Caco-2 (cell line): ENCODE results near the gene OMA1. TPM values are rescaled to one million over a fixed set of nuclear protein-coding genes. Genes with fewer than 3 reads are reported as not detected.
"Not testable (repeated sequence)": the region's sequence is repeated elsewhere in the genome, so short reads cannot be mapped to it uniquely, and the experiment has no call there.

Experiments
- BruUV-seq: library from RNA; stranded (reverse); fragments of 400-500 nt; replicated peaks from 2 replicates; lab custom pipeline; 2021; lab: Mats Ljungman, UMichigan
- CTCF ChIA-PET: fragments of 300-600 bp; sonication (Branson Sonifier 250); formaldehyde crosslinking; loops from one replicate; lab custom pipeline; 2022; ENCODE audit warnings: antibody characterized with exemption; lab: Charles Lee
- POLR2A ChIA-PET: fragments of 300-600 bp; sonication (Branson Sonifier 250); formaldehyde crosslinking; loops from one replicate; lab custom pipeline; 2022; ENCODE audit warnings: antibody characterized with exemption; lab: Charles Lee
- DNase-seq, 2 experiments: peaks; one replicate each; pipeline versions ENCODE4 v3.0.0 to v3.0.0-alpha.2; 2020 to 2022
- H3K27me3 ChIP-seq: replicated peaks from 2 replicates; pipeline ENCODE4 v1.6.0; 2011; ENCODE audit warnings: low read length; ENCODE audit not compliant: control insufficient read depth, insufficient read depth
- H3K36me3 ChIP-seq: 2 replicates; pipeline ENCODE4 v1.5.1; 2011; ENCODE audit warnings: low read length; ENCODE audit not compliant: control insufficient read depth, insufficient read depth
- H3K4me1 ChIP-seq: fragments of 250-450 bp; sonication (Bioruptor Pico); 2 replicates; pipeline ENCODE4 v1.5.1; 2020; ENCODE audit warnings: mild to moderate bottlenecking
- H3K4me3 ChIP-seq: 2 replicates; pipeline ENCODE4 v1.5.1; 2011; ENCODE audit warnings: low read depth, mild to moderate bottlenecking, control low read depth, low read length
- H3K9me3 ChIP-seq: fragments of 250-450 bp; sonication (Bioruptor Pico); 2 replicates; pipeline ENCODE4 v1.5.1; 2020; ENCODE audit warnings: mild to moderate bottlenecking, moderate library complexity
- H3K27ac Mint-ChIP-seq: one replicate; pipeline ENCODE4 v1.8.0; 2022; ENCODE audit warnings: mixed read lengths; ENCODE audit not compliant: unreplicated experiment
- H3K27me3 Mint-ChIP-seq: one replicate; pipeline ENCODE4 v1.8.0; 2022; ENCODE audit warnings: mixed read lengths; ENCODE audit not compliant: insufficient read depth, unreplicated experiment
- H3K36me3 Mint-ChIP-seq: one replicate; pipeline ENCODE4 v1.8.0; 2022; ENCODE audit warnings: mild to moderate bottlenecking, mixed read lengths; ENCODE audit not compliant: insufficient read depth, unreplicated experiment
- H3K4me1 Mint-ChIP-seq: one replicate; pipeline ENCODE4 v1.8.0; 2022; ENCODE audit warnings: low read depth, mixed read lengths; ENCODE audit not compliant: unreplicated experiment
- H3K4me3 Mint-ChIP-seq: one replicate; pipeline ENCODE4 v1.8.0; 2022; ENCODE audit warnings: mild to moderate bottlenecking, moderate library complexity, mixed read lengths; ENCODE audit not compliant: unreplicated experiment
- H3K9me3 Mint-ChIP-seq: one replicate; pipeline ENCODE4 v1.8.0; 2022; ENCODE audit warnings: mixed read lengths; ENCODE audit not compliant: unreplicated experiment
- CTCF ChIP-seq, 2 experiments: fragments of 200-600 bp in 1 of 2; IDR thresholded peaks; 1 replicate in 1 of 2; 2 replicates in 1 of 2; pipeline versions ENCODE4 v1.5.1 to v1.8.0; 2011 to 2022; ENCODE audit warnings: antibody characterized with exemption in 1 of 2, control low read depth in 1 of 2, inconsistent platforms in 1 of 2, low read depth in 1 of 2, low read length in 1 of 2, mild to moderate bottlenecking in 1 of 2, moderate library complexity in 1 of 2; ENCODE audit not compliant: insufficient read depth in 1 of 2, severe bottlenecking in 1 of 2, unreplicated experiment in 1 of 2
- intact Hi-C: fragments of 100-400 bp; cut with micrococcal nuclease; formaldehyde crosslinking; loops from one replicate; pipeline ENCODE4 v1.10.0; 2022; ENCODE audit not compliant: unreplicated experiment
- total RNA-seq: library from RNA; stranded (reverse); gene quantifications from 2 replicates; pipeline ENCODE4 v1.2.3, GENCODE V29; 2022

The OMA1 gene
- total RNA-seq, 1 experiment from 2014 or later, result 6.9 TPM

- no peak overlapping the region for H3K27ac Mint-ChIP-seq
- no TSS peak for BruUV-seq
- no peaks in the 10 kb centered on the region for H3K27me3 Mint-ChIP-seq
- POLR2A ChIA-PET, result no interaction called here
- no peaks in the 10 kb centered on the region for H3K27me3 ChIP-seq
- DNase-seq, result no peak
- H3K36me3 Mint-ChIP-seq, result no peaks in the 10 kb centered on the region
- no peak overlapping the region for H3K4me3 ChIP-seq
- H3K36me3 ChIP-seq, result no peaks in the 10 kb centered on the region
- no peaks in the 10 kb centered on the region for H3K4me1 ChIP-seq
- no peaks in the 10 kb centered on the region for H3K4me1 Mint-ChIP-seq
- intact Hi-C loops, result no loop called here
- H3K4me3 Mint-ChIP-seq, result no peak overlapping the region
- TF ChIP-seq CTCF (IDR thresholded peaks at IDR 0.05; ENCODE audit: insufficient read depth in 1 of 2, low read depth in 1 of 2, low read length in 1 of 2, severe bottlenecking in 1 of 2, unreplicated experiment in 1 of 2), result no peak
- no peaks in the 10 kb centered on the region for H3K9me3 ChIP-seq
- no peaks in the 10 kb centered on the region for H3K9me3 Mint-ChIP-seq
- CTCF ChIA-PET, result no interaction called here
These were observed 15.1 kb upstream of the OMA1 start for GRCh38 chr1:58561633-58562032.

GRCh38 chr1:58555393-58555792, 8.9 kb upstream of the OMA1 start:
- DNase-seq, result no peak
- Mint-ChIP-seq H3K27me3 (no peaks in the 10 kb centered on the region), H3K27ac (no peak overlapping the region), H3K4me3 (no peak overlapping the region), H3K36me3 (no peaks in the 10 kb centered on the region), H3K4me1 (peaks cover under 1% of the 10 kb centered on the region), H3K9me3 (no peaks in the 10 kb centered on the region)
- H3K27me3 ChIP-seq, result no peaks in the 10 kb centered on the region
- no peak overlapping the region for H3K4me3 ChIP-seq
- H3K36me3 ChIP-seq, result no peaks in the 10 kb centered on the region
- ChIA-PET POLR2A (no interaction called here), CTCF (interaction anchor here (0.6 kb wide), 1 partner anchor 97 kb away, joined by 3 read pairs; no protein-coding TSS in a partner anchor)
- no peak for TF ChIP-seq CTCF (IDR thresholded peaks at IDR 0.05; ENCODE audit: insufficient read depth in 1 of 2, low read depth in 1 of 2, low read length in 1 of 2, severe bottlenecking in 1 of 2, unreplicated experiment in 1 of 2)
- H3K4me1 ChIP-seq, result no peaks in the 10 kb centered on the region
- no TSS peak for BruUV-seq
- intact Hi-C loops, result no loop called here
- no peaks in the 10 kb centered on the region for H3K9me3 ChIP-seq

- no peaks in the 10 kb centered on the region for H3K9me3 ChIP-seq
- no peaks in the 10 kb centered on the region for H3K9me3 Mint-ChIP-seq
- ChIA-PET POLR2A (no interaction called here), CTCF (no interaction called here)
- no peak overlapping the region for H3K4me3 Mint-ChIP-seq
- intact Hi-C loops, result no loop called here
- no peaks in the 10 kb centered on the region for H3K36me3 ChIP-seq
- H3K27me3 ChIP-seq, result no peaks in the 10 kb centered on the region
- H3K4me3 ChIP-seq, result no peak overlapping the region
- peaks cover 6% of the 10 kb centered on the region for H3K36me3 Mint-ChIP-seq
- H3K4me1 ChIP-seq, result no peaks in the 10 kb centered on the region
- no peak for DNase-seq
- no peak overlapping the region for H3K27ac Mint-ChIP-seq
- TF ChIP-seq CTCF (IDR thresholded peaks at IDR 0.05; ENCODE audit: insufficient read depth in 1 of 2, low read depth in 1 of 2, low read length in 1 of 2, severe bottlenecking in 1 of 2, unreplicated experiment in 1 of 2), result no peak
- BruUV-seq, result no TSS peak
- H3K27me3 Mint-ChIP-seq, result no peaks in the 10 kb centered on the region
- peaks cover 18% of the 10 kb centered on the region for H3K4me1 Mint-ChIP-seq
These were observed 4.9 kb upstream of the OMA1 start for GRCh38 chr1:58551186-58552140.

- peaks cover 18% of the 10 kb centered on the region for H3K4me1 Mint-ChIP-seq
- BruUV-seq, H3K4me3 ChIP-seq, H3K9me3 ChIP-seq, intact Hi-C loops, H3K4me1 ChIP-seq, H3K36me3 Mint-ChIP-seq, H3K27me3 ChIP-seq, H3K4me3 Mint-ChIP-seq, H3K9me3 Mint-ChIP-seq, H3K27me3 Mint-ChIP-seq, POLR2A ChIA-PET, DNase-seq, H3K36me3 ChIP-seq: not testable (repeated sequence)
- H3K27ac Mint-ChIP-seq, result peak overlapping the region; percentile 16
- CTCF ChIA-PET, result interaction anchor here (1.6 kb wide), 1 partner anchor 103 kb away, joined by 10 read pairs; no protein-coding TSS in a partner anchor
These were observed 2.8 kb upstream of the OMA1 start for GRCh38 chr1:58549291-58549690.
